HG03354 (cell line): ENCODE results near the gene NCKAP5.

ENCODE experiments used
- ATAC-seq: cut with Tn5 transposase; IDR thresholded peaks from one replicate; pipeline ENCODE4 v1.9.1; 2021; ENCODE audit warnings: mild to moderate bottlenecking; ENCODE audit not compliant: unreplicated experiment, poor library complexity, severe bottlenecking

The NCKAP5 gene

GRCh38 chr2:133437492-133437891 lies 130.8 kb downstream of the NCKAP5 start:
- ATAC-seq, result no peak

- ATAC-seq, result no peak
These were observed 133.1 kb downstream of the NCKAP5 start for GRCh38 chr2:133434959-133435668.

GRCh38 chr2:133433455-133434451 lies 134.5 kb downstream of the NCKAP5 start:
- no peak for ATAC-seq

- ATAC-seq, result no peak
These were observed 135.5 kb downstream of the NCKAP5 start for GRCh38 chr2:133432778-133433177.

- ATAC-seq, result no peak
These were observed 137.0 kb downstream of the NCKAP5 start for GRCh38 chr2:133431289-133431688.

GRCh38 chr2:133426791-133427190 lies 141.5 kb downstream of the NCKAP5 start:
- ATAC-seq, result no peak

- no peak for ATAC-seq
These were observed 142.7 kb downstream of the NCKAP5 start for GRCh38 chr2:133425612-133426011.

GRCh38 chr2:133424876-133425275 lies 143.4 kb downstream of the NCKAP5 start:
- no peak for ATAC-seq

GRCh38 chr2:133422931-133423351 lies 145.3 kb downstream of the NCKAP5 start:
- no peak for ATAC-seq

- peak; percentile 99 for ATAC-seq
These were observed 146.5 kb downstream of the NCKAP5 start for GRCh38 chr2:133421516-133422324.

- no peak for ATAC-seq
These were observed 147.5 kb downstream of the NCKAP5 start for GRCh38 chr2:133420788-133421187.

- no peak for ATAC-seq
These were observed 149.6 kb downstream of the NCKAP5 start for GRCh38 chr2:133418671-133419070.

- no peak for ATAC-seq
These were observed 150.2 kb downstream of the NCKAP5 start for GRCh38 chr2:133418021-133418420.

- ATAC-seq, result no peak
These were observed 150.8 kb downstream of the NCKAP5 start for GRCh38 chr2:133417415-133417814.

- ATAC-seq, result no peak
These were observed 151.5 kb downstream of the NCKAP5 start for GRCh38 chr2:133416736-133417135.

- no peak for ATAC-seq
These were observed 152.1 kb downstream of the NCKAP5 start for GRCh38 chr2:133416146-133416545.

- ATAC-seq, result no peak
These were observed 152.9 kb downstream of the NCKAP5 start for GRCh38 chr2:133415210-133415876.

- ATAC-seq, result no peak
These were observed 153.6 kb downstream of the NCKAP5 start for GRCh38 chr2:133414486-133415209.

GRCh38 chr2:133413863-133414262 lies 154.4 kb downstream of the NCKAP5 start:
- ATAC-seq, result no peak
